CD8-positive, alpha-beta memory T cell (primary cell): ENCODE data around the gene FPR3. TPM values are rescaled to one million over a fixed set of nuclear protein-coding genes. Genes with fewer than 3 reads are reported as not detected.

Source experiments
- CTCF ChIA-PET: fragments of 350-600 bp; sonication (Branson Sonifier 250); formaldehyde crosslinking; loops from one replicate; lab custom pipeline; 2021; ENCODE audit warnings: antibody characterized with exemption; lab: Charles Lee
- POLR2A ChIA-PET: fragments of 350-600 bp; sonication (Branson Sonifier 250); formaldehyde crosslinking; loops from one replicate; lab custom pipeline; 2021; ENCODE audit warnings: antibody characterized with exemption; lab: Charles Lee
- DNase-seq, 5 donors: peaks; one replicate each; pipeline versions ENCODE4 v3.0.0 to v3.0.0-alpha.2; 2020 to 2022; ENCODE audit warnings: mixed read lengths in 1 of 5
- H3K27ac ChIP-seq: one replicate; pipeline ENCODE4 v1.7.0; 2013; ENCODE audit warnings: low read depth, mild to moderate bottlenecking, low read length, moderate library complexity
- H3K27me3 ChIP-seq: 2 replicates; pipeline ENCODE4 v1.7.0; 2013; ENCODE audit warnings: low read length, mild to moderate bottlenecking; ENCODE audit not compliant: insufficient read depth, poor library complexity, severe bottlenecking
- H3K36me3 ChIP-seq: 2 replicates; pipeline ENCODE4 v1.7.0; 2013; ENCODE audit warnings: mild to moderate bottlenecking, low read length, moderate library complexity; ENCODE audit not compliant: insufficient read depth
- H3K4me1 ChIP-seq: 2 replicates; pipeline ENCODE4 v1.7.0; 2013; ENCODE audit warnings: mild to moderate bottlenecking, low read length, moderate library complexity; ENCODE audit not compliant: insufficient read depth
- H3K4me3 ChIP-seq: 2 replicates; pipeline ENCODE4 v1.7.0; 2013; ENCODE audit warnings: mild to moderate bottlenecking, low read length
- H3K9me3 ChIP-seq: 2 replicates; pipeline ENCODE4 v1.7.0; 2013; ENCODE audit warnings: mild to moderate bottlenecking, low read length
- H3K27ac Mint-ChIP-seq, 8 donors: one replicate each; pipeline ENCODE4 v1.8.0; 2020 to 2021; ENCODE audit warnings: mixed read lengths in 8 of 8, mild to moderate bottlenecking in 6 of 8, inconsistent platforms in 3 of 8, moderate library complexity in 3 of 8
- H3K27me3 Mint-ChIP-seq, 2 donors: one replicate each; pipeline ENCODE4 v1.8.0; 2020 to 2021; ENCODE audit warnings: mixed read lengths in 2 of 2, mild to moderate bottlenecking in 1 of 2, moderate library complexity in 1 of 2
- H3K36me3 Mint-ChIP-seq, 3 donors: one replicate each; pipeline ENCODE4 v1.8.0; 2020 to 2021; ENCODE audit warnings: mixed read lengths in 3 of 3, inconsistent platforms in 1 of 3, mild to moderate bottlenecking in 1 of 3
- H3K4me1 Mint-ChIP-seq, 3 donors: one replicate each; pipeline ENCODE4 v1.8.0; 2020 to 2021; ENCODE audit warnings: mixed read lengths in 3 of 3, inconsistent platforms in 1 of 3, mild to moderate bottlenecking in 1 of 3
- H3K4me3 Mint-ChIP-seq, 7 donors: one replicate each; pipeline ENCODE4 v1.8.0; 2020 to 2021; ENCODE audit warnings: mixed read lengths in 7 of 7, mild to moderate bottlenecking in 6 of 7, moderate library complexity in 4 of 7, inconsistent platforms in 2 of 7
- H3K9me3 Mint-ChIP-seq, 5 donors: one replicate each; pipeline ENCODE4 v1.8.0; 2020 to 2022; ENCODE audit warnings: mixed read lengths in 5 of 5, mild to moderate bottlenecking in 3 of 5, moderate library complexity in 2 of 5, inconsistent platforms in 1 of 5
- polyA plus RNA-seq: library from polyadenylated mRNA; unstranded; fragments of 300-500 nt; fragmentation: Illumina TruSeq; gene quantifications from one replicate; pipeline ENCODE4 v1.2.3, GENCODE V29; 2021
- total RNA-seq, 2 experiments: library from RNA; stranded (reverse); gene quantifications; one replicate each; pipeline ENCODE4 v1.2.3, GENCODE V29; 2021

The FPR3 gene
- total and polyA plus RNA-seq, 3 experiments from 2014 or later = 1.1 to 1.3 TPM; not detected in 1

DNA sequence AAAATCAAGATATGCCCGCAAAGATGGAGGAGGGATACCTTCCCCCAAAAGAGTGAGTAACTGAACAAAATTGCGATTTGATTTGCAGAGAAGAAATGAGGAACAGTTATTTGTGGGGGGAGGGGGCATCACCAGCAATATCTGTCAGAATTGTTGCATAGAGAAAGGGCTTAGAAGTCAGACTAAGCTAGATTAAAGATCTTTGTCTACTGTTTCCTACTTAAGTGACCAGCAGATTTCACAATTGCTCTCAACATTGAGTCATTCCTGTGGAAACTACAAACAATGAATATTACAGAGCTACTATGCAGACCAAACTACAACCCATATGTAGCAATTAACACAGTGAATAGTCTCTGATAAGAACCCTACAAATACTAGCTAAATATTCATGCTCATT is 27.4 kb downstream of the FPR3 start:
- peaks cover 32 to 60% (median 43%) of the 10 kb centered on the region in 5 donors for H3K9me3 Mint-ChIP-seq
- Histone ChIP-seq H3K9me3 (peaks cover 7% of the 10 kb centered on the region), H3K4me1 (no peaks in the 10 kb centered on the region), H3K27me3 (no peaks in the 10 kb centered on the region), H3K27ac (no peak overlapping the region), H3K36me3 (no peaks in the 10 kb centered on the region), H3K4me3 (no peak overlapping the region)
- no peaks in the 10 kb centered on the region for H3K4me1 Mint-ChIP-seq
- DNase-seq = no peak
- H3K27me3 Mint-ChIP-seq = peaks cover 0 to 9% of the 10 kb centered on the region in 2 donors
- ChIA-PET POLR2A (no interaction called here), CTCF (no interaction called here)
- H3K27ac Mint-ChIP-seq = no peak overlapping the region
- no peak overlapping the region for H3K4me3 Mint-ChIP-seq
- H3K36me3 Mint-ChIP-seq = no peaks in the 10 kb centered on the region

DNA sequence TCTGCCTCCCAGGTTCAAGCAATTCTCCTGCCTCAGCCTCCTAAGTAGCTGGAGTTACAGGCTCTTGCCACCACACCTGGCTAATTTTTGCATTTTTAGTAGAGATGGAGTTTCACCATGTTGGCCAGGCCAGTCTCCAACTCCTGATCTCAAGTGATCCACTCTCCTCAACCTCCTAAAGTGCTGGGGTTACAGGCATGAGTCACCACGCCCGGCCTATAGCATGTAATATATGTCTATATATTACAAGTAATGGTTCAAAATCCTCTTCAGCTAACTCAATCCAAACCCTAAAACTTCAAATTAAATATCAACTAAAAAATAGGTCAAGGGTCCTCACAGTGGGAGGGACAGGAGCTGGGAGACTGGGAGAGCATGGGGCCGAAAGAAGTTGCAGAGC is 28.0 kb downstream of the FPR3 start:
- no peak for DNase-seq
- Mint-ChIP-seq H3K4me1 (no peaks in the 10 kb centered on the region), H3K4me3 (no peak overlapping the region), H3K36me3 (no peaks in the 10 kb centered on the region), H3K9me3 (peaks cover 32 to 63% (median 49%) of the 10 kb centered on the region in 5 donors), H3K27me3 (peaks cover 0 to 9% of the 10 kb centered on the region in 2 donors), H3K27ac (no peak overlapping the region)
- Histone ChIP-seq H3K27me3 (no peaks in the 10 kb centered on the region), H3K36me3 (no peaks in the 10 kb centered on the region), H3K27ac (no peak overlapping the region), H3K4me3 (no peak overlapping the region), H3K4me1 (no peaks in the 10 kb centered on the region), H3K9me3 (peaks cover 7% of the 10 kb centered on the region)
- ChIA-PET POLR2A (no interaction called here), CTCF (no interaction called here)

DNA sequence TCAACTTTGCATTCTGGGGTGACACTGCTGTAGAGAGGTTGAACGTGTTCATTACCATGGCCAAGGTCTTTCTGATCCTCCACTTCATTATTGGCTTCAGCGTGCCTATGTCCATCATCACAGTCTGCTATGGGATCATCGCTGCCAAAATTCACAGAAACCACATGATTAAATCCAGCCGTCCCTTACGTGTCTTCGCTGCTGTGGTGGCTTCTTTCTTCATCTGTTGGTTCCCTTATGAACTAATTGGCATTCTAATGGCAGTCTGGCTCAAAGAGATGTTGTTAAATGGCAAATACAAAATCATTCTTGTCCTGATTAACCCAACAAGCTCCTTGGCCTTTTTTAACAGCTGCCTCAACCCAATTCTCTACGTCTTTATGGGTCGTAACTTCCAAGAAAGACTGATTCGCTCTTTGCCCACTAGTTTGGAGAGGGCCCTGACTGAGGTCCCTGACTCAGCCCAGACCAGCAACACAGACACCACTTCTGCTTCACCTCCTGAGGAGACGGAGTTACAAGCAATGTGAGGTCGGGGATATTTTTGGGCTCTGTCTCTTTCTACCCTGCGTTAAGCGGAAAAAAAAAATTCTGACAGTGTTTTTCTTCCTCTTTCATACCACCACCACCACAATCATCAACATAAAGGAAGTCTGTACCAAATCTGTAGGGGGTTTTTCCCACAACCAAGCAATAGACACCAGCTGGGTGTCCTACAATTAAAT is 29.5 kb downstream of the FPR3 start:
- Histone ChIP-seq H3K4me3 (no peak overlapping the region), H3K27ac (no peak overlapping the region), H3K9me3 (peaks cover 13% of the 10 kb centered on the region), H3K36me3 (no peaks in the 10 kb centered on the region), H3K27me3 (no peaks in the 10 kb centered on the region), H3K4me1 (no peaks in the 10 kb centered on the region)
- Mint-ChIP-seq H3K36me3 (no peaks in the 10 kb centered on the region), H3K4me1 (no peaks in the 10 kb centered on the region), H3K27ac (no peak overlapping the region), H3K4me3 (no peak overlapping the region), H3K9me3 (peaks cover 29 to 68% (median 62%) of the 10 kb centered on the region in 5 donors), H3K27me3 (peaks cover 0 to 9% of the 10 kb centered on the region in 2 donors)
- ChIA-PET CTCF (no interaction called here), POLR2A (no interaction called here)
- DNase-seq = no peak

DNA sequence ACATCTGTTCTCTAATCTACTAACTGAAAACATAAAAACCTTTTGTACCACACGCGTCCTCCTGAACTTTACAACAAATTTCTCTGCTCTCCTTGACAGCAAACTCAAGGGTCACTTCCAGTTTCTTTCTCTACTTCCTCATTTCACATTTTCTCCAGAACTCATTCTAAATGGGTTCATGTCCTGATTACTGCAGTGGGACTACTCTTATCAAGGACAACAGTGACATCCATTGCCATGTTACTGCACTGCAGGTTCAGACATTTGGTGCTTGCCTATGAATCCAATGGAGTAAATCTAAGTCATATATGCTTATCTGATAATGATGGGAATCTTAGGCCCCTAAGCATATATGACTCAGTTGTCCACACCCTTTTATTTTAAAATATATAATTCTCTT is 35.3 kb downstream of the FPR3 start:
- no peak overlapping the region for H3K4me3 Mint-ChIP-seq
- peaks cover 0 to 2% of the 10 kb centered on the region in 2 donors for H3K27me3 Mint-ChIP-seq
- no peaks in the 10 kb centered on the region for H3K27me3 ChIP-seq
- no peak overlapping the region for H3K27ac Mint-ChIP-seq
- ChIA-PET CTCF (no interaction called here), POLR2A (no interaction called here)
- no peaks in the 10 kb centered on the region for H3K36me3 ChIP-seq
- H3K36me3 Mint-ChIP-seq = peaks cover 1 to 4% (median 2%) of the 10 kb centered on the region in 3 donors
- H3K9me3 Mint-ChIP-seq = peaks cover 29 to 68% (median 58%) of the 10 kb centered on the region in 5 donors
- no peak overlapping the region for H3K27ac ChIP-seq
- no peak for DNase-seq
- H3K9me3 ChIP-seq = peaks cover 8% of the 10 kb centered on the region
- H3K4me1 ChIP-seq = no peaks in the 10 kb centered on the region
- no peak overlapping the region for H3K4me3 ChIP-seq
- no peaks in the 10 kb centered on the region for H3K4me1 Mint-ChIP-seq

DNA sequence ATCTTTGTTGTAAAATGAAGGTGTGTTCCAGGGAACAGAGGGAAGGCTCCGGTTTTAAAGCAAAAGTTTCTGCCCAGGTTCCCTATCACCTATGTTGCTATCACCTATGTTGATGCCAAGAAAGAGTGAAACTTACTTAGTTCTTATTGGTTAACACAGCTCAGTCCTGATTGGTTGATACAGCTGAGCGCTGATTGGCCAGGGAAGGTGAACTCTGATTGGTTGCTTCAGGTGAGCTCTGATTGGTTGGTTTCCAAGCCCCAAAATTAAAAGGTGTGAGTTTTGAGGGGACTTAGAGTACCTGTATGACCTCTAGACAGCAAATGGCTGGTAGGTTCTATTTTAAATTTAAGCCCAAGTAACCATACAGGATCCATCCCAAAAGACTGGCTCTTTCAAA is 42.2 kb downstream of the FPR3 start:
- Histone ChIP-seq H3K36me3 (no peaks in the 10 kb centered on the region), H3K27me3 (no peaks in the 10 kb centered on the region), H3K4me1 (no peaks in the 10 kb centered on the region), H3K9me3 (peaks cover 6% of the 10 kb centered on the region), H3K4me3 (no peak overlapping the region), H3K27ac (no peak overlapping the region)
- ChIA-PET CTCF (no interaction called here), POLR2A (no interaction called here)
- H3K4me3 Mint-ChIP-seq = no peak overlapping the region
- DNase-seq = no peak
- H3K9me3 Mint-ChIP-seq = peaks cover 31 to 56% (median 47%) of the 10 kb centered on the region in 5 donors
- no peaks in the 10 kb centered on the region for H3K4me1 Mint-ChIP-seq
- H3K36me3 Mint-ChIP-seq = peaks cover 1 to 14% (median 2%) of the 10 kb centered on the region in 3 donors
- no peak overlapping the region for H3K27ac Mint-ChIP-seq
- no peaks in the 10 kb centered on the region for H3K27me3 Mint-ChIP-seq

DNA sequence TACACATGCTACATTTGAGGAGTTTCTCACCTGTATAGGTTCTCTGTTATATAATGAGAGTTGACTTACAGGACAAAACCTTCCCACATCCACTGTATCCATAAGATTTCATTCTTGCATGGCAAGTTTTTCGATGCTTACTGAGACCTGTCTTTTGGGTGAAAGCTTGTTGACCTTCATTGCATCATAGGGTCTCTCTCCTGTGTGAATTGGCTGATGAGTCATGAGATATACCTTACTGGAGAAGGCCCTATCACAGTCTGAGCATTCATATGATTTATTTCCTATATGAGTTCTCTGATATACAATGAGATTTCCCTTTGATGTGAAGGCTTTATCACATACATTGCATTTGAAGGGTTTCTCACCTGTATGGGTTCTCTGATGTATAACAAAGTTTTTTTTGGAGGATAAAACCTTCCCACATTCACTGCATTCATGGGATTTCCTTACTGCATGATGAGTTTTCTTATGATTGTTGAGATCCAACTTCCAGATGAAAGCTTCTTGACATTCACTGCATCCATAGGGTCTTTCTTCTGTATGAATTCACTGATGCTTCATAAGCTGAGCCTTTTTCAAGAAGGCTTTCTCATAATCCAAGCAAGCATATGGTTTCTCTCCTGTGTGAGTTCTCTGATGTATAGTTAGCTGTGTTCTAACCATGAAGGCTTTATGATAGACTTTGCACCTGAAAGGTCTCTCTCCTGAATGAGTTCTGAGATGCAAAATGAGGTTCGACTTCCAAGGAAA is 67.1 kb downstream of the FPR3 start:
- H3K4me1 Mint-ChIP-seq = no peaks in the 10 kb centered on the region
- Histone ChIP-seq H3K4me3 (no peak overlapping the region), H3K4me1 (no peaks in the 10 kb centered on the region), H3K9me3 (peaks cover 38% of the 10 kb centered on the region), H3K27ac (no peak overlapping the region), H3K36me3 (no peaks in the 10 kb centered on the region), H3K27me3 (no peaks in the 10 kb centered on the region)
- H3K36me3 Mint-ChIP-seq = peaks cover 9 to 43% (median 31%) of the 10 kb centered on the region in 3 donors
- H3K27me3 Mint-ChIP-seq = no peaks in the 10 kb centered on the region
- no peak overlapping the region for H3K4me3 Mint-ChIP-seq
- H3K27ac Mint-ChIP-seq = no peak overlapping the region
- H3K9me3 Mint-ChIP-seq = peaks cover 55 to 94% (median 85%) of the 10 kb centered on the region in 5 donors
- CTCF ChIA-PET = no interaction called here
- DNase-seq = no peak
- POLR2A ChIA-PET = no interaction called here

DNA sequence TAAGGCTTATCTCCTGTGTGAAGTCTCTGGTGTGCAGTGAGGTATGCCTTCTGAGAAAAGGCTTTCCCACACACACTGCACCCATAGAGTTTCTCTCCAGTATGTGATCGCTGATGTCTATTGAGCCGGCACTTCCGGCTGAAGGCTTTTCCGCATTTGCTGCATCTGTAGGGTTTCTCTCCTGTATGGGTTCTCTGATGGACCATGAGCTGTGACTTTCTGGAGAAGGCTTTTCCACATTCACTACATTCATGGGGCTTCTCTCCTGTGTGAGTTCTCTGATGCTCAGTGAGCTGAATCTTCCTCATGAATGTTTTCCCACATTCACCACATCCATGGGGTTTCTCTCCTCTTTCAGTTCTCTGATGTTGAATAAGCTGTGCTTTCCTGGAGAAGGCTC is 78.1 kb downstream of the FPR3 start:
- H3K4me3 ChIP-seq = peak overlapping the region; percentile 33
- peaks cover 46 to 87% (median 77%) of the 10 kb centered on the region in 3 donors for H3K36me3 Mint-ChIP-seq
- no peaks in the 10 kb centered on the region for H3K4me1 ChIP-seq
- ChIA-PET POLR2A (no interaction called here), CTCF (no interaction called here)
- no peak for DNase-seq
- no peaks in the 10 kb centered on the region for H3K4me1 Mint-ChIP-seq
- H3K27me3 ChIP-seq = no peaks in the 10 kb centered on the region
- H3K9me3 ChIP-seq = peaks cover 67% of the 10 kb centered on the region
- peaks cover 0 to 1% of the 10 kb centered on the region in 2 donors for H3K27me3 Mint-ChIP-seq
- H3K36me3 ChIP-seq = peaks cover 48% of the 10 kb centered on the region
- peak overlapping the region in 1 of 8 donors; percentile 64 for H3K27ac Mint-ChIP-seq
- H3K9me3 Mint-ChIP-seq = peaks cover 77 to 100% (median 99%) of the 10 kb centered on the region in 5 donors
- no peak overlapping the region for H3K27ac ChIP-seq
- no peak overlapping the region for H3K4me3 Mint-ChIP-seq
